Activated CD4-positive, alpha-beta T cell treated with anti-CD3 and anti-CD28 coated beads, Interleukin-2, Interleukin-6, amounts not matched to agents 100 ng/mL and 50 ng/mL, durations not matched to agents 16 hours and 8 hours (primary cell): ENCODE data around the gene TMEM150C.
"Not testable (repeated sequence)": the region's sequence is repeated elsewhere in the genome, so short reads cannot be mapped to it uniquely, and the experiment has no call there.

ENCODE experiments used
- DNase-seq: peaks from one replicate; pipeline ENCODE4 v3.0.0-alpha.2; 2020

Gene TMEM150C

GRCh38 chr4:82567444-82567843, 5.7 kb upstream of the TMEM150C start:
- DNase-seq = no peak

GRCh38 chr4:82562564-82562854, 721 bp upstream of the TMEM150C start:
- DNase-seq = no peak

GRCh38 chr4:82560853-82561785, 669 bp downstream of the TMEM150C start:
- DNase-seq = no peak

- no peak for DNase-seq
Measured at GRCh38 chr4:82559735-82560120, 2.1 kb downstream of the TMEM150C start.

- not testable (repeated sequence) for DNase-seq
Measured at GRCh38 chr4:82559090-82559734, 2.6 kb downstream of the TMEM150C start.

GRCh38 chr4:82555276-82555675, 6.5 kb downstream of the TMEM150C start:
- no peak for DNase-seq

GRCh38 chr4:82553020-82553419, 8.8 kb downstream of the TMEM150C start:
- DNase-seq = no peak

- no peak for DNase-seq
Measured at GRCh38 chr4:82551734-82552133, 10.1 kb downstream of the TMEM150C start.

GRCh38 chr4:82547850-82548249, 13.9 kb downstream of the TMEM150C start:
- DNase-seq = not testable (repeated sequence)

- no peak for DNase-seq
Measured at GRCh38 chr4:82543131-82543530, 18.7 kb downstream of the TMEM150C start.

- no peak for DNase-seq
Measured at GRCh38 chr4:82542642-82543041, 19.1 kb downstream of the TMEM150C start.

- DNase-seq = no peak
Measured at GRCh38 chr4:82529322-82529721, 32.5 kb downstream of the TMEM150C start.

GRCh38 chr4:82528868-82529267, 32.9 kb downstream of the TMEM150C start:
- DNase-seq = no peak

GRCh38 chr4:82528074-82528473, 33.7 kb downstream of the TMEM150C start:
- DNase-seq = no peak

GRCh38 chr4:82525307-82525911, 36.4 kb downstream of the TMEM150C start:
- DNase-seq = no peak

- DNase-seq = no peak
Measured at GRCh38 chr4:82524570-82525152, 37.1 kb downstream of the TMEM150C start.

GRCh38 chr4:82523179-82523578, 38.6 kb downstream of the TMEM150C start:
- DNase-seq = no peak

- DNase-seq = no peak
Measured at GRCh38 chr4:82522472-82522871, 39.3 kb downstream of the TMEM150C start.

GRCh38 chr4:82521283-82521682, 40.5 kb downstream of the TMEM150C start:
- no peak for DNase-seq

GRCh38 chr4:82519776-82520175, 42.0 kb downstream of the TMEM150C start:
- DNase-seq = no peak

GRCh38 chr4:82519072-82519471, 42.7 kb downstream of the TMEM150C start:
- no peak for DNase-seq

GRCh38 chr4:82517043-82517442, 44.7 kb downstream of the TMEM150C start:
- DNase-seq = no peak

GRCh38 chr4:82515705-82516104, 46.1 kb downstream of the TMEM150C start:
- DNase-seq = no peak

- DNase-seq = no peak
Measured at GRCh38 chr4:82513382-82513781, 48.4 kb downstream of the TMEM150C start.
